Measurements from ENCODE around the gene SARDH. TPM values are rescaled to one million over a fixed set of nuclear protein-coding genes. Genes with fewer than 3 reads are reported as not detected.
"Not testable (repeated sequence)": the region's sequence is repeated elsewhere in the genome, so short reads cannot be mapped to it uniquely, and the experiment has no call there.

SARDH gene
- total RNA-seq, 1 donor from 2014 or later = 0.68 TPM

DNA sequence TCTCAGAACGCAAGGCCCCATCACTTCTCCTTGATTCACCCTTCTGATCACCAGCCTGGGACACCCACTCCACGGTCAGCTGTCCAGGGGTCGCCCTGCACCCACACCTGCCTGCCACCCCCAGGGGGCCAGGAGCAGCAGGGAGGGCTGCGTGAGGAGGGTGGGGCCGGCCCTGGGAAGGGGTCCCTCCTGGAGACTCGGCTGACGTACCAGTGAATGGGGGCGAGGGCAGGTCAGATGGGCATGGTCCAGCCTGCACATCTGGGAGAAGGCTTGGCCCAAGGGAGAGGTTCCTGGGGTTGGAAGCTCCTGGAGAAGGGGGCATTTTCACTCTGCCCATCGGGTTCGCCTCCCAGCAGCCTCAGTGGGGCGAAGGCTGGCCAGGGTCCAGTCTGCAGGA lies 21.8 kb upstream of the SARDH start:
- no peak overlapping the region for H3K4me3 Mint-ChIP-seq
- no peak for DNase-seq
- no peak overlapping the region for H3K27ac Mint-ChIP-seq
- intact Hi-C loops (cut with micrococcal nuclease) = no loop called here
- no peaks in the 10 kb centered on the region for H3K4me1 Mint-ChIP-seq
- no peaks in the 10 kb centered on the region for H3K27me3 Mint-ChIP-seq
- H3K36me3 Mint-ChIP-seq (ENCODE audit: low read depth) = no peaks in the 10 kb centered on the region
- no peaks in the 10 kb centered on the region for H3K9me3 Mint-ChIP-seq

GRCh38 chr9:133759146-133759900 lies 21.2 kb upstream of the SARDH start:
- no peaks in the 10 kb centered on the region for H3K36me3 Mint-ChIP-seq (ENCODE audit: low read depth)
- H3K9me3 Mint-ChIP-seq = no peaks in the 10 kb centered on the region
- H3K4me3 Mint-ChIP-seq = no peak overlapping the region
- H3K27me3 Mint-ChIP-seq = no peaks in the 10 kb centered on the region
- intact Hi-C loops (cut with micrococcal nuclease) = no loop called here
- H3K4me1 Mint-ChIP-seq = no peaks in the 10 kb centered on the region
- no peak for DNase-seq
- no peak overlapping the region for H3K27ac Mint-ChIP-seq

- H3K9me3 Mint-ChIP-seq = no peaks in the 10 kb centered on the region
- intact Hi-C loops (cut with micrococcal nuclease) = no loop called here
- no peak overlapping the region for H3K27ac Mint-ChIP-seq
- H3K4me1 Mint-ChIP-seq = no peaks in the 10 kb centered on the region
- peaks cover 3% of the 10 kb centered on the region for H3K27me3 Mint-ChIP-seq
- no peaks in the 10 kb centered on the region for H3K36me3 Mint-ChIP-seq (ENCODE audit: low read depth)
- H3K4me3 Mint-ChIP-seq = no peak overlapping the region
- no peak for DNase-seq
These were observed 20.1 kb upstream of the SARDH start for GRCh38 chr9:133758228-133758627.

DNA sequence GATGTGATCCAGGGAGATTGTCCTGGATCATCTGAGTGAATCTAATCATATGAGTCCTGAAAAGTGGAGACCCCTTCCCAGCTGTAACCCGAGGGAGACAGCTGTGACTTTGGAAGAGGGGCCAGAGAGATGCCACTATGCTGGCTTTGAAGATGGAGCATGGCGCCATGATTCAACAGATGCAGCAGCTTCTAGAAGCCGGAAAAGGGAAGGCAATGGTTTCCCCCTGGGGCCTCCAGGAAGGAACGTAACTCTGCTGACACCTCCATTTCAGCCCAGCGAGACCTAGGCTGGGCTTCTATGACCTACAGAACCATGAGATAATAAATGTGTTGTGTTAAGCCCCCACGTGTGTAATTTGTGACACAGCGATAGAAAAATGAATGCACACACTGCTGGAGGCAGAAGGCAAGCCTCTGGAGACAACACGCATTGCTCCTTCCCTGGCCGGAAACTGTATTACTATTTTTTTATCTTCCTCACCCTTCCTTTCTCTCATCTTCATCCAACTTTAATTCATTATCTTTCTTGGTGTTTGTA lies 16.6 kb upstream of the SARDH start:
- peaks cover 13% of the 10 kb centered on the region for H3K27me3 Mint-ChIP-seq
- H3K4me3 Mint-ChIP-seq = no peak overlapping the region

DNA sequence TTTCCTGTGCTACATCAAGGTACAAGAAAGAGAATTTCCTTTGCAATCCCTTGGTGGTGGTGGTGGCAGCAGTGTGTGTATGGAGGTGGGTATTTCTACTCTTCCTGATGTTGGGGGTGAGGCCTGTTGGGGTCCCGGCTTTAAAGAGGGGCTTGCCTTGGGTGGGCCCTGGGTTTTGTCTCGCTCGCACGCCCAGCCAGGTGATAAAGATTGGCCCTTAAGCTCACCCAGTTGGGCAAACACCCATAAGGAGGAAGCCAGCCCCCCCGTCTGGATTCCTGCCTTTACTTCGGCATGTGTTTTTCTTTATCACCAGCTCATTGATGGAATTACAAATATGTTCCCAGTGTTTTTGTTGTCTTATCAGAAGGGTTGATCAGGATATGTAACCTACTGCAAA lies 16.0 kb upstream of the SARDH start:
- Mint-ChIP-seq H3K4me3 (no peak overlapping the region), H3K9me3 (no peaks in the 10 kb centered on the region), H3K4me1 (no peaks in the 10 kb centered on the region), H3K27me3 (peaks cover 15% of the 10 kb centered on the region), H3K36me3 (ENCODE audit: low read depth) (no peaks in the 10 kb centered on the region), H3K27ac (no peak overlapping the region)
- DNase-seq = no peak
- intact Hi-C loops (cut with micrococcal nuclease) = no loop called here

More for the DNA sequence above, 16.6 kb upstream of the SARDH start:
- Mint-ChIP-seq H3K9me3 (no peaks in the 10 kb centered on the region), H3K4me1 (no peaks in the 10 kb centered on the region), H3K36me3 (ENCODE audit: low read depth) (no peaks in the 10 kb centered on the region), H3K27ac (no peak overlapping the region)
- intact Hi-C loops (cut with micrococcal nuclease) = no loop called here
- DNase-seq = no peak

DNA sequence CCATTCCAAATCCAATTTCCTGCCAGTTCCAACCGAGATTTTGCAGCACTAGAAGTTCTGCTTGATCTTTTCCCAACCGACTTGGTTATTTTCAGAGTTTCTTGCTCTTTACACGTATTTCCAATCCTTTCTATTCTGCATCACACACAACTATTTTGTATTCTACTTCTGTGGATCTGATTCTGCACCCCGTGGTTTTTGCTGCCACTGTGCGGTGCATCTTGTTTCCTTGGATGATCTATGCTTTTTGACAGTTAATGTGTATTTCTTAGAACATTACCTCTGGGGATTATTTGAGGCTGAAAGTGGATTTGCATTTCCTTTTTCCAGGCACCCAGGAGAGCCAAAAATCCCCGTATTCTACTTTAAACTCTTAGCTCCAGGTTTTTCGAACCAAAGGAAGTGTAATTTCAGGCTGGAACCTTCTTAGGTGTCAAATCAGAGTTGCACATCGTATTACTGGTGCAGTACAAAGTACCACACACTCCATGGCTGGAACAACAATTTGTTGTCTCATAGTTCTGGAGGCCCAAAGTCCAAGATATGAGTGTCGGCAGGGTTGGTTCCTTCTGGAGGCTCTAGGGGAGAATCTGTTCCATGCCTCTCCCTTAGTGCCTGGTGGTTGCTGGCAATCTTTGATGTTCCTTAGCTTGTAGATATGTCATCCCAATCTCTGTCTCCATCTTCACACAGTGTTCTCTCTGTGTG lies 14.7 kb upstream of the SARDH start:
- intact Hi-C loops (cut with micrococcal nuclease) = no loop called here
- no peak for DNase-seq
- H3K27ac Mint-ChIP-seq = no peak overlapping the region

DNA sequence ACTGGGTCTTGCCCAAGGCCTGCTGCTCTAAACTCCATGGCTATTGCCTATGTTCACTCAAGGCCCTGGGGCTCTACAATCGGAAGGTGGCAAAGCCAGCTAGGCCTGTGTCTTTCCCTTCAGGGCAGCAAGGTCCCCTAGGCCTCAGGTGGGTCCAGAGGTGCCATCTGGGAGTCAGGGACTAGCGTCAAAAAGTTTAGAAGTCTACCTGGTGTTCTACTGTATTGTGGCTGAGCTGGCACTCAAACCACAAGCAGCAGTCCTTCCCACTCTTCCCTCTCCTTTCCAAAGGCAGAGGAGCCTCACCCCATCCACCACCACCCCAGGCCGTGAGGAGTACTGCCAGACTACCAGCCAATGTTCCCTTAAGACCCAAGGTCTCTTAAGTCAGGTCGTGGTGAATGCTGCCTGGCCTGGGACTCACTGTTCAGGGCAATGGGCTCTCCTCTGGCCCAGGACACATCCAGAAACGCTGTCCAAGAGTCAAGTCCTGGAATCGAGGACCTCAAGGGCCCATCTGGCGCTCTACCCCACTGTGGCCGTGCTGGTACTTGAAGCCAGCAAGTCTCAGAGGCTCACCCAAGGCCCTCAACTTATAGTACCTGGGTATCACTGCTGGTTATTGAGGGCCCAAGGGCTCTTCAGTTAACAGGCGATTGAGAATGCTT lies 13.0 kb upstream of the SARDH start:
- DNase-seq = no peak
- Mint-ChIP-seq H3K4me3 (no peak overlapping the region), H3K27ac (no peak overlapping the region), H3K9me3 (no peaks in the 10 kb centered on the region), H3K4me1 (no peaks in the 10 kb centered on the region), H3K27me3 (peaks cover 32% of the 10 kb centered on the region), H3K36me3 (ENCODE audit: low read depth) (no peaks in the 10 kb centered on the region)
- intact Hi-C loops (cut with micrococcal nuclease) = no loop called here

More for the DNA sequence above, 14.7 kb upstream of the SARDH start:
- H3K4me3 Mint-ChIP-seq = no peak overlapping the region
- no peaks in the 10 kb centered on the region for H3K36me3 Mint-ChIP-seq (ENCODE audit: low read depth)
- no peaks in the 10 kb centered on the region for H3K4me1 Mint-ChIP-seq
- H3K27me3 Mint-ChIP-seq = peaks cover 21% of the 10 kb centered on the region
- H3K9me3 Mint-ChIP-seq = no peaks in the 10 kb centered on the region

GRCh38 chr9:133747309-133747708 lies 9.2 kb upstream of the SARDH start:
- Mint-ChIP-seq H3K4me3 (no peak overlapping the region), H3K27ac (no peak overlapping the region), H3K36me3 (ENCODE audit: low read depth) (no peaks in the 10 kb centered on the region), H3K4me1 (no peaks in the 10 kb centered on the region), H3K9me3 (no peaks in the 10 kb centered on the region), H3K27me3 (peaks cover 31% of the 10 kb centered on the region)
- intact Hi-C loops (cut with micrococcal nuclease) = no loop called here
- no peak for DNase-seq

DNA sequence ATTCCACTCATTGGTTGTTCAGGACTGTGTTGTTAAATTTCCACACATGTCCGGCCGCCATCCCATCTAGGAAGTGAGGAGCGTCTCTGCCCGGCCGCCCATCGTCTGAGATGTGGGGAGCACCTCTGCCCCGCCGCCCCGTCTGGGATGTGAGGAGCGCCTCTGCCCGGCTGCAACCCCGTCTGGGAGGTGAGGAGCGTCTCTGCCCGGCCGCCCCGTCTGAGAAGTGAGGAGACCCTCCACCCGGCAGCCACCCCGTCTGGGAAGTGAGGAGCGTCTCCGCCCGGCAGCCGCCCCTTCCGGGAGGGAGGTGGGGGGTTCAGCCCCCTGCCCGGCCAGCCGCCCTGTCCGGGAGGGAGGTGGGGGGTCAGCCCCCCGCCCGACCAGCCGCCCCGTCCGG lies 6.4 kb upstream of the SARDH start:
- intact Hi-C loops (cut with micrococcal nuclease); H3K4me3 Mint-ChIP-seq; DNase-seq; H3K9me3 Mint-ChIP-seq; H3K36me3 Mint-ChIP-seq (ENCODE audit: low read depth); H3K27ac Mint-ChIP-seq; H3K4me1 Mint-ChIP-seq: not testable (repeated sequence)
- peaks cover 23% of the 10 kb centered on the region for H3K27me3 Mint-ChIP-seq

- peak; percentile 92 for DNase-seq
- H3K27me3 Mint-ChIP-seq = peaks cover 17% of the 10 kb centered on the region
- intact Hi-C loops (cut with micrococcal nuclease) = no loop called here
- no peak overlapping the region for H3K4me3 Mint-ChIP-seq
- H3K27ac Mint-ChIP-seq = no peak overlapping the region
- no peaks in the 10 kb centered on the region for H3K9me3 Mint-ChIP-seq
- H3K36me3 Mint-ChIP-seq (ENCODE audit: low read depth) = no peaks in the 10 kb centered on the region
- no peaks in the 10 kb centered on the region for H3K4me1 Mint-ChIP-seq
These were observed 4.8 kb upstream of the SARDH start for GRCh38 chr9:133742849-133743444.

GRCh38 chr9:133742251-133742650 lies 4.1 kb upstream of the SARDH start:
- H3K4me1 Mint-ChIP-seq = no peaks in the 10 kb centered on the region

GRCh38 chr9:133741716-133742115 lies 3.6 kb upstream of the SARDH start:
- Mint-ChIP-seq H3K4me1 (no peaks in the 10 kb centered on the region), H3K27me3 (peaks cover 10% of the 10 kb centered on the region), H3K27ac (no peak overlapping the region), H3K4me3 (no peak overlapping the region), H3K36me3 (ENCODE audit: low read depth) (no peaks in the 10 kb centered on the region), H3K9me3 (no peaks in the 10 kb centered on the region)
- DNase-seq = no peak
- intact Hi-C loops (cut with micrococcal nuclease) = no loop called here

More at GRCh38 chr9:133742251-133742650, 4.1 kb upstream of the SARDH start:
- DNase-seq = no peak
- Mint-ChIP-seq H3K4me3 (no peak overlapping the region), H3K27ac (no peak overlapping the region), H3K36me3 (ENCODE audit: low read depth) (no peaks in the 10 kb centered on the region), H3K9me3 (no peaks in the 10 kb centered on the region), H3K27me3 (peaks cover 13% of the 10 kb centered on the region)
- intact Hi-C loops (cut with micrococcal nuclease) = no loop called here

GRCh38 chr9:133740911-133741310 lies 2.8 kb upstream of the SARDH start:
- H3K4me3 Mint-ChIP-seq = no peak overlapping the region
- no peak for DNase-seq
- no peaks in the 10 kb centered on the region for H3K36me3 Mint-ChIP-seq (ENCODE audit: low read depth)
- no peaks in the 10 kb centered on the region for H3K4me1 Mint-ChIP-seq
- intact Hi-C loops (cut with micrococcal nuclease) = no loop called here
- no peak overlapping the region for H3K27ac Mint-ChIP-seq
- no peaks in the 10 kb centered on the region for H3K9me3 Mint-ChIP-seq
- peaks cover 6% of the 10 kb centered on the region for H3K27me3 Mint-ChIP-seq

Data from activated CD4-positive, alpha-beta T cell treated with anti-CD3 and anti-CD28 coated beads, Interleukin-2, amount 10 ng/mL, durations not matched to agents 24 days and 14 days (primary cell).